ENCODE measurements around the gene RFC2. TPM values are rescaled to one million over a fixed set of nuclear protein-coding genes. Genes with fewer than 3 reads are reported as not detected.

The RFC2 gene
- total RNA-seq, 1 experiment from 2014 or later, result 75.6 TPM

- Mint-ChIP-seq H3K4me3 (ENCODE audit: unreplicated experiment) (no peak overlapping the region), H3K4me1 (ENCODE audit: low read depth, unreplicated experiment) (no peaks in the 10 kb centered on the region), H3K36me3 (ENCODE audit: insufficient read depth, unreplicated experiment) (no peaks in the 10 kb centered on the region), H3K27me3 (ENCODE audit: insufficient read depth, unreplicated experiment) (no peaks in the 10 kb centered on the region), H3K27ac (ENCODE audit: unreplicated experiment) (no peak overlapping the region), H3K9me3 (ENCODE audit: unreplicated experiment) (no peaks in the 10 kb centered on the region)
- Histone ChIP-seq H3K9me3 (no peaks in the 10 kb centered on the region), H3K4me3 (ENCODE audit: low read depth, low read length) (no peak overlapping the region), H3K4me1 (peaks cover 7% of the 10 kb centered on the region), H3K36me3 (ENCODE audit: control insufficient read depth, insufficient read depth, low read length) (no peaks in the 10 kb centered on the region), H3K27me3 (replicated peaks; ENCODE audit: control insufficient read depth, insufficient read depth, low read length) (no peaks in the 10 kb centered on the region)
- BruUV-seq (replicated peaks), result no TSS peak
- intact Hi-C loops (cut with micrococcal nuclease; ENCODE audit: unreplicated experiment), result no loop called here
- TF ChIP-seq CTCF (IDR thresholded peaks at IDR 0.05; ENCODE audit: insufficient read depth in 1 of 2, low read depth in 1 of 2, low read length in 1 of 2, severe bottlenecking in 1 of 2, unreplicated experiment in 1 of 2), result no peak
- no peak for DNase-seq
- POLR2A ChIA-PET, result no interaction called here
- CTCF ChIA-PET, result no interaction called here
These were observed 18.3 kb upstream of the RFC2 start for GRCh38 chr7:74272305-74273038.

GRCh38 chr7:74271742-74272141 lies 17.5 kb upstream of the RFC2 start:
- no peaks in the 10 kb centered on the region for H3K4me1 Mint-ChIP-seq (ENCODE audit: low read depth, unreplicated experiment)
- no peaks in the 10 kb centered on the region for H3K9me3 ChIP-seq
- ChIA-PET POLR2A (no interaction called here), CTCF (no interaction called here)
- intact Hi-C loops (cut with micrococcal nuclease; ENCODE audit: unreplicated experiment), result no loop called here
- H3K4me3 Mint-ChIP-seq (ENCODE audit: unreplicated experiment), result no peak overlapping the region
- peak overlapping the region; percentile 61 for H3K27ac Mint-ChIP-seq (ENCODE audit: unreplicated experiment)
- H3K36me3 Mint-ChIP-seq (ENCODE audit: insufficient read depth, unreplicated experiment), result no peaks in the 10 kb centered on the region
- no peaks in the 10 kb centered on the region for H3K27me3 ChIP-seq (replicated peaks; ENCODE audit: control insufficient read depth, insufficient read depth, low read length)
- peaks cover 6% of the 10 kb centered on the region for H3K4me1 ChIP-seq
- no TSS peak for BruUV-seq (replicated peaks)
- H3K27me3 Mint-ChIP-seq (ENCODE audit: insufficient read depth, unreplicated experiment), result no peaks in the 10 kb centered on the region
- no peak for TF ChIP-seq CTCF (IDR thresholded peaks at IDR 0.05; ENCODE audit: insufficient read depth in 1 of 2, low read depth in 1 of 2, low read length in 1 of 2, severe bottlenecking in 1 of 2, unreplicated experiment in 1 of 2)
- H3K9me3 Mint-ChIP-seq (ENCODE audit: unreplicated experiment), result no peaks in the 10 kb centered on the region
- H3K4me3 ChIP-seq (ENCODE audit: low read depth, low read length), result no peak overlapping the region
- no peaks in the 10 kb centered on the region for H3K36me3 ChIP-seq (ENCODE audit: control insufficient read depth, insufficient read depth, low read length)
- DNase-seq, result no peak

- H3K4me3 Mint-ChIP-seq (ENCODE audit: unreplicated experiment), result peak overlapping the region; percentile 76
- no peaks in the 10 kb centered on the region for H3K36me3 Mint-ChIP-seq (ENCODE audit: insufficient read depth, unreplicated experiment)
- H3K9me3 Mint-ChIP-seq (ENCODE audit: unreplicated experiment), result no peaks in the 10 kb centered on the region
- BruUV-seq (replicated peaks), result no TSS peak
- no peak overlapping the region for H3K27ac Mint-ChIP-seq (ENCODE audit: unreplicated experiment)
- ChIA-PET POLR2A (no interaction called here), CTCF (interaction anchor here (0.6 to 0.7 kb wide), 2 partner anchors 23 to 131 kb away, joined by 3 read pairs; no protein-coding TSS in a partner anchor)
- Histone ChIP-seq H3K36me3 (ENCODE audit: control insufficient read depth, insufficient read depth, low read length) (no peaks in the 10 kb centered on the region), H3K27me3 (replicated peaks; ENCODE audit: control insufficient read depth, insufficient read depth, low read length) (no peaks in the 10 kb centered on the region), H3K9me3 (no peaks in the 10 kb centered on the region), H3K4me1 (peaks cover 6% of the 10 kb centered on the region), H3K4me3 (ENCODE audit: low read depth, low read length) (peak overlapping the region; percentile 58)
- H3K27me3 Mint-ChIP-seq (ENCODE audit: insufficient read depth, unreplicated experiment), result no peaks in the 10 kb centered on the region
- intact Hi-C loops (cut with micrococcal nuclease; ENCODE audit: unreplicated experiment), result loop anchor here (1.0 kb wide), 1 partner anchor 19 kb away; the partner anchor contains the start of gene CLIP2
- no peak for TF ChIP-seq CTCF (IDR thresholded peaks at IDR 0.05; ENCODE audit: insufficient read depth in 1 of 2, low read depth in 1 of 2, low read length in 1 of 2, severe bottlenecking in 1 of 2, unreplicated experiment in 1 of 2)
- H3K4me1 Mint-ChIP-seq (ENCODE audit: low read depth, unreplicated experiment), result no peaks in the 10 kb centered on the region
- peak; percentile 83 to 85 for DNase-seq
These were observed 15.6 kb upstream of the RFC2 start for GRCh38 chr7:74269757-74270277.
